ENCODE data around the gene WDR90.

GRCh38 chr16:686459-687260 is 37.5 kb downstream of the WDR90 start:
- no peak for TF ChIP-seq POLR2AphosphoS5 (IDR thresholded peaks at IDR 0.05)
- TF ChIP-seq REST (IDR thresholded peaks at IDR 0.05; ENCODE audit: borderline replicate concordance), result no peak
- no peak for TF ChIP-seq CTCF (IDR thresholded peaks at IDR 0.05; ENCODE audit: poor library complexity, severe bottlenecking)

Measured in neural cell (in vitro differentiated cells).